UCSD-AML1 (cell line): ENCODE results near the gene IFNB1.

Experiments
- DNase-seq: peaks from one replicate; lab custom pipeline; 2025; ENCODE audit not compliant: unreplicated experiment; lab: John Stamatoyannopoulos, UW

The IFNB1 gene

DNA sequence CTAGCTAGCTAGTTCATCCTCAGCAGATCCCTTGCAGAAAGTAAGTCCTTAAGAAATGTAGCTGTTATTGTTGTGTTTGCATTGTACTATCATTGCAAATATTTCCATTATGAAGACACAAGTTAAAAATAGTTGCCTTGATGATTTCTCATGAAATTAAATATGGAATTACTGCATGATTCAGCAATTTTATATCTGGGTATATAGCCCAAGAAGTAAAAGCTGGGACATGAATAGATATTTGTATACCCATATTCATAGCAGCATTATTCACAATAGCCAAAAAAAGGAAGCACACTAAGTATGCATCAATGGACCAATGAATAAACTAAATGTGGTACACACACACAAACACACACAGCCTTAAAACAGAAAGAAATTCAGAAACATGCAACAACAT is 6.8 kb downstream of the IFNB1 start:
- no peak for DNase-seq

DNA sequence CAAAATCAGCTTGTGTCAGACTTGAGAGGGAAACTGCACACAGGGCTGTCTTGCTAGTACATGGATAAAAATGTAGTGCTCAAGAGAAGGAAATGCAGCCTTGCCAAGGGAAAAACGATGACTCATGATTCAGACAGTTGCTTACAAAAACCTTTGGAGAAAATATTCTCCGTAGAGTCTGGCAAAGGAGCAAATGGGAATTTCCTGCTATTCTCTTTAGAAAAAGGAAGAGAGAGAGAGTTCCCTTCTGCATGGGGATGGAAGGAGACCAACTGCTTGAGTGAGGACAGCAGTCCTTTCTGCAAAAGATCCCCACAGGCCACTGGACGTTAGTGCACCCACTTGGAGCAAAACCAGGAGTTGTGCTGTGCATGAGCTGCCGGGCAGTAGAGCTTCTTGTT is 7.6 kb downstream of the IFNB1 start:
- peak; percentile 35 for DNase-seq

DNA sequence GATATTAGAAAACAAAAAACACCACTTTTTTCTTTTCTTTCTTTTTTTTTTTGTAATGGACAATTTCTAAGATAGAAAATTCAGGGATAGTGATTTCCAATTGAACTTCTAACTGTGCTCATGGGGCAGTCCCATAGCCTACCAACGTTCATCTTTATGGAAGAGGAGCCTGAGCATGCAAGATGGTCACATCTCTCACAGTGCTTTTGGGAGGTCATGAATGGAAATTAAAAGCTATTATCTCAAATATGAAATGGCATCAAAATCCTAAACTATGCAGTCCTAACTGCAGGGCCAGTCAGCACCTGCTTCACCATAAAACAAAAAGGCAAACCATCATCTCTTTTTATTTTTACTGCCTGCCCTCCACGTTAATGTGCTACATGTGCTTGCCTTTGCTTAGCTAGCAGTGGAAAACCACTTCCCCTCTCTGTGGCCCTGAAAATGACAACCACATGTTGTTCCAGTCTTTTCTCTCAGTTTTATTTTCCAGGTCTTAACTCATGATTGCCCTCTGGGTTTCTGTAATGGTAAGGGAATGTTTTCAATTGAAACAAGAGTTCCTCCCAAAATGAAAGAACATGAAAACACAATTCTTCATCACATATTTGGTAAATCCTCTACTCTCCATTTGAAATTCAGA is 16.7 kb downstream of the IFNB1 start:
- DNase-seq, result peak; percentile 25

DNA sequence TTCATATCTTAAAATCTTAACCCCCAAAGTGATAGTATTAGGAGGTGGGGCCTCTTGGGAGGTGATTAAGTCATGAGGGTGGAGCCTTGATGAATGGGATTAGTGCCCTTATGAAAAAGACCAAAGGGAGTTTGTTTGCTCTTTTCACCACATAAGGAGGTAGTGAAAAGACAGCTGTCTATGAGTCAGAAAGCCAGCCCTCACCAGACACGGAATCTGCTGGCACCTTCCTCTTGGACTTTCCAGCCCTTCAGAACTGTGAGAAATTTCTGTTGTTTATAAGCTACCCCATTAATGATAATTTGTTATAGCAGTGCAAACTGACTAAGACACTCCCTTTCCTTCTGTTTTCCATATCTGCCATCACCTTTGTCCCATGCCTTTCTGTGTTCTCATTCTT is 20.8 kb downstream of the IFNB1 start:
- DNase-seq, result no peak

DNA sequence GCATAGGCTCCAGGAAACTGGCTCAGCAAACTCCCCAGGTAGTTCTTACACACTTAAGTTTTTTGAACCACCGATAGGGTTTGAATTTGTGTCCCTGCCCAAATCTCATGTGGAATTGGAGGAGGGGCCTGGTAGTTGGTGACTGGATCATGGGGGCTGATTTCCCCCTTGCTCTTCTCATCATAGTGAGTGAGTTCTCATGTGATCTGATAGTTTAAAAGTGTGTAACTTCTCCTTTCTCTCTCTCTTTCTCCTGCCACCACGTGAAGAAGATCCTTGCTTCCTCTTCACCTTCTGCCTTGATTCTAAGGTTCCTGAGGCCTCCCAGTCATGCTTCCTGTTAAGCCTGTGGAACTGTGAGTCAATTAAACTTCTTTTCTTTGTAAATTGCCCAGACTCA is 23.9 kb downstream of the IFNB1 start:
- no peak for DNase-seq

DNA sequence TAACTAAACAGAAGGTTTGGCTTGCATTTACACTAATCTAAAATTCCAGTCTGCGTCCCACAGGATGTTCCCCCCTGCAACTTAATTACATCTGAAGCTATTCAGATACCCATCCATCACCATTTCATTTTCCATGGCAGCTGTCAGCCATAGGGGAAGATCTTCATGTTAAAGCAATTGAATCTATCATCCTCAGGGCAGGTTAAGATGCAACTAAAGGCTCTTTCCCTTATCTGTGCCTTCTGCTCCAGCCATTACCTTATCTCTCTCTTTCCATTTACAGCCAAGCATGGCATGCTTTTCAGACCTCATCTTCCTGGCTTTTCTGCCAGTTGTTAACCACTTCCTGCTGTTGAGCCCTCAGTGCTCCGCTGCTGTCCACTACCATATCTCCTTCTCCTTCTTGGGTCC is 30.5 kb downstream of the IFNB1 start:
- peak; percentile 39 for DNase-seq

DNA sequence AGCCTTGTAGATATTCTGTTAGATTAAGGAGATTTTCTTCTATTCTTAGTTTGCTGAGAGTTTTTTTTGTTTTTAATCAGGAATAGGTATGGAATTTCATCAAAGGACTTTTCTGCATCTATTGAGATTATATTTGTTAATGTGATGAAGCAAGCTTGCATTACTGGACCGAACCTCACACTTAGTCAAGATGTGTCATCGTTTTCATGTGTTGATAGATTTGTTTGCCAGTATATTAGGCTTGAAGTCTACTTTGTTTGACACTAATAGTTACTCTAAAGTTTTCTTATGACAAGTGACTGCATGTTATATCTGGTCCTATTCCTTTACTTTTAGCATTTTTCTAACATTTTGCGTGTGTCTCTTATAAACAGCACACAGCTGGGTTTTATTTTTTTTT is 33.9 kb downstream of the IFNB1 start:
- no peak for DNase-seq

DNA sequence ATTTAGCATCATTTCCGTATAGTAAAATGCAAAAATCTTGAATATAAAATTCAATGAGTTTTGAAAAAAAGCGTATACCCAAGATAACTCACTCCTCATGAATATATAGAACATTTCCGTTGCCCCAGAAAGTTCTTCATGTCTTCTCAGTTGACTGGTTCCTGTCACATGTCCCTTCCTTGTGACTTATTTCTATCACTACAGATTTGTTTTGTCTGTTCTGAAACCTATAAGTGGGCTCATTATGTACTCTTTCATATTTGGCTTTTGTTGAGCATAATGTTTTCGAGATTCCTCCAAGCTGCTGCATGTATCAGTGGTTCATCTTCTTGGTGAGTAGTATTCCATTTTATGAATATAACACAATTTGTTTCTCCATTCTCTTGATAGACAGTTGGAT is 35.3 kb downstream of the IFNB1 start:
- no peak for DNase-seq

DNA sequence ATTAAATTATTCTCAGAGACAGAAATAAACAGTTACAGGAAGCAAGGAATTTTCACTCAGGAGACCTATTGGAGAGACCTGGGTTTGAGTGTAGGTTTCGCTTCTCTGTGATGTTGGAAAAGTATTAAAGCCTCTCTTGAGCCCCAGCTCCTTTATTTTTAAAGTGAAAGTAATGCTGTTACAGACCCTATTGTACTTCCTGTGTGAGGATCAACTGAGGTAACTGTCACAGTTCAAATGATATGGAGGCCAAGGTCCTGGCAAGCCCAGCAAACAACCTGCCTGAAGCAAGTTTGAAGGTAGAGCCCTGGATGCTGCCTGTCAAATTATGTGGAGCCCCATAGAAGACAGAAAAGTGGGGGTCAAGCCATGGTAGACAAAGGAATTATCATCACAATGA is 38.4 kb downstream of the IFNB1 start:
- DNase-seq, result no peak

DNA sequence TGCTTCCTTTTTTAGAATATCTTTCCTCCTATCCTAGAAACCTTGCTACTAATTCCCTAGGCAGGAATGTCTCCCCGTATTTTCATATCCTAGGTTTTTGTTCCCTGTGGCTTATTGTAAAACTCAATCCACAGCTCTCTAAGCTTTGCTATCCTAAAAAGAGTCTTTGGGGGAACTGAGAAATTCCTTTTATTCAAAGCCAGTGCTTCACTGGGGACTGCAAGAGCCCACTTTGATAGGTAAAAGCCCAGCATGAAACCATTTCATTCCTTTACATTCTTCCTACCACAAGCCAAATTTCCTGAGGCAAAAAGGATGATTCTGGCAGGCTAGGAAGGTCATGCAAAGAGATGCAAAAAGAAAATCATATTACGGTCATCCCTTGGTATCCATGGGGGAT is 40.5 kb downstream of the IFNB1 start:
- no peak for DNase-seq

DNA sequence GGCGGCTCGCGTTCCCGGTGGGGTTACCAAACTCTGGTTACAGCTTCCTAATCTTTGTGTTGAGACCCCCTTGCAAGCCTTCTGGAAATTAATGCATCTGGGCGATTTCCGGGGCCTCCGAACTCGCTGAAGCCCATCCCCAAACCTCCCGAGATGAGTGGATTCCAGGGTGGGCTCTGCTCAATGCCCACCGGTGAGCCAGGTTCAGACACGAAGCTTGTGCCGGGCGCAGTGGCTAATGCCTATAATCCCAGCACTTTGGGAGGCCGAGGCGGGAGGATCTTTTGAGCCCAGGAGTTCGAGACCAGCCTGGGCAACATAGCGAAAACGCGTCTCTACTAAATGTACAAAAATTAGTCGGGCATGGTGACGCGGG is 45.9 kb downstream of the IFNB1 start:
- DNase-seq, result no peak

DNA sequence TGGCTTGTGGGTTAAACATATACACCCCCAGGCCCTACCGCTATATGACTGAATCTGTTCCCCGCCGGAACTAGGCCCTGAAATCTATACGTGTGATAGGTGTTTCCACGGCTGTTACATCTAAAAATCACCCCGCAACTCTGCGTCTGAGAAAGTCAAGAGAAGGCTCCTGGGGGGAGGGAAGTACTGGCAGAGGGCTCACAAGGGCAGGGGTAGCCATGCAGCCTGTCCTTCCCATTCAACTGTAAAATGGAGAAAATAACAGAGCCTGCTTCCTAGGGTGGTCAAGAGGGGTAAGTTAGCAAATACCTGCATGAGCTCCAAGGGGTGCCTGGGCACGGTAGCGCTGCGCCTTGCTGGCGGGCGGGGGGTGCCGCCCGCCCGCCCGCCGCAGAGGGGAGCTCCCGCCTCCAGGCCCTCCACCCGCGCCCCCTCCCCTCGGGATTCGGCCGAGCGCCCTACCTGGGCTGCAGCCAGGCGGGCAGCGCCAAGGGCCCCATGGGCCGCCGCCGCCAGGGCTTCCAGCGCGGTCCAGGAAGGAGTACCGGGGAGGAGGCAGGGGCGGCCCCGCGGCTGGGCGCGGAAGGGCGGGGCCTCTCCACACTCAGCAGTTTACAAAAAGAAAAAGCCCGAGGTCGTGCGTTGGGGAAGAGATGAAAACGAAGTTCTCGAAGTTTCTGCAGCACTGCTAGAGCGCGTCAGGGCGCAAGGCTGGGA is 46.5 kb downstream of the IFNB1 start, which contains the start of gene HACD4:
TSS of gene HACD4 (minus strand) at position 550 of the 717 bp plus-strand sequence. CDS start at position 500, 50 bp downstream.
- peak; percentile 80 for DNase-seq

DNA sequence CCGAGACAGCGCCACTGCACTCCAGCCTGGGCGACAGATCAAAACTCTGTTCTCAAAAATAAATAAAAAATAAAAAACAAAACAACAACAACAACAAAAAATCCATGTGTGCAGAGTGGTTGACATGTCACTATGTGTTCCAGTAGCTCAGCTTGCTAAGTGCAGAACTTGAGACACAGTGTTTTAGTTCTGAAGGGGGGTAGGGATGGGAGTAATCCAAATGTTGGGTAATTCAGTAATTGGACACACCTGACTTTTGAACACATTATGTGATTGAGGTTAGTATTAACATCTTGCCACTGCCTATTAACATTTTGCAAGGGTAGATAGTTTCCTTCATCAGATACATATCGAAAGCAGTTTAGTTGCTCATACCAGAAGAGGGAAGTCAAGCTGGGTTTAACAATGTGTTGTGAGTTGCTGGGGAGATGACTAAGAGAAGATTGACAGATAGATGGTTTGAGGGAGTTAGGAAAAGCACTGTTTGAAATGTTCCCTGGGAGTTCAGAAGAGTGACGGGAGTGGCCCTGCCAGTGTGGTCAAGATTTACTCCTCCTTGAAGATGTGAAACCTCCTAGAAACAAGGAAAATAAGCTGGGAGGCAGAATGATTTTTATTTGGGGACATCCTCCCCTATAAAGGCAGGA is 47.2 kb downstream of the IFNB1 start:
- DNase-seq, result peak; percentile 40

DNA sequence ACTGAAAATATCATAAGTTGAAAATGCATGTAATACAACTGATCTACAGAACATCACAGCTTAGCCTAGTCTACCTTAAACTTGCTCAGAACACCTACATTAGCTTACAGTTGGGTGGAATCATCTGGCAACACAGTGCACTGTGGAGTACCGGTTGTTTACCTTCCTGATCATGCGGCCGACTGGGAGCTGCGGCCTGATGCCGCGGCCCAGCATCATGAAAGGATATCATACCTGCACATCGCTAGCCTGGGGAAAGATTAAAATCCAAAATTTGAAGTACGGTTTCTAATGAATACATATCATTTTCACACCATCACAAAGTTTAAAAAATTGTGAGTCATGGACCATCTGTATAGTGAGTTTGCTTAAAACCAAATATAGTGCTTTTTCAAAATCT is 48.1 kb downstream of the IFNB1 start:
- no peak for DNase-seq

DNA sequence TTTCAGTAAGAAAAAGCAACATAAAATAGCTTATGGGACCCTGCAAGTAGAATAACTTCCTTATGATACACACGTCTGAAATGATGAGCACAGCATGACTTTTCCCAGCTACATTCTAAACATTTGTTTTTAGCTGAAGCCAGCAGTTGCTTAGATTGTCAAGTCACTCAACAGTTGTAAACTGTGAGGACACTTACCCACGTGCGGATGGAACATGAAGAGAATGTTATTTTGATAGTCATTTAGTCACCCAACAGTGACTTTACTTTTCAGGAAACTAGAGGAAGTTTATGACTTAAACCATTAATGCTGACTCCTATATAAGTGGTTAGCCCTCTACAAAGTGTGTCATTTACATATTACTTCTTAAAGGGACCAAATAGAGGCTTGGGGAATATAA is 49.3 kb downstream of the IFNB1 start:
- no peak for DNase-seq

DNA sequence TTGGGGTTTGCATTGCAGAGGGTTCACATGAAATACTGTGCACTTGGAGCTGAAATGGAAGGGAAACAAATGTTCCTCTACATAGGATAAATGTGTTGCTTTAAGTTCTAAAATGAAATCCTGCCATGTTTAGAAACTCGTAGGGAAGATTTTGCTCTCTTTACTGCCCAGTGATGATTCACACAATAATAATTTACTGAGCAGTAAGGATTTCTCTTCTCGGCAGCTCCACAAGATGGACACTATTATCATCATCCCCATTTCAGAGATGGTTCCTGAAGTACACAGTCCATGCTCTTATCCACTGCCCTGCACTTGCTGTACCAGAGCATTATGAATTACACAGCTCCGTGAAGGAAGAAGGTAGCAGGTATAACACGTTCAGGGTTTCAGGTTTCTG is 50.4 kb downstream of the IFNB1 start:
- DNase-seq, result no peak
